AG04450 (cell line): ENCODE results near the gene MUC12. TPM values are rescaled to one million over a fixed set of nuclear protein-coding genes. Genes with fewer than 3 reads are reported as not detected.
"Not testable (repeated sequence)": the region's sequence is repeated elsewhere in the genome, so short reads cannot be mapped to it uniquely, and the experiment has no call there.

Experiments
- CTCF ChIA-PET: fragments of 300-600, 350-600 bp; formaldehyde crosslinking; extraction: SDS; loops from one replicate; lab custom pipeline; 2022; ENCODE audit warnings: antibody characterized with exemption, inconsistent platforms; lab: Charles Lee
- POLR2A ChIA-PET: fragments of 350-600 bp; formaldehyde crosslinking; extraction: SDS; loops from one replicate; lab custom pipeline; 2021; ENCODE audit warnings: antibody characterized with exemption, inconsistent platforms; lab: Yijun Ruan, JAX
- DNase-seq: peaks from one replicate; pipeline ENCODE4 v3.0.0-alpha.2; 2011; ENCODE audit warnings: low read depth, low spot score
- H3K27ac ChIP-seq: one replicate; pipeline ENCODE4 v1.5.1; 2012; ENCODE audit warnings: low read depth, low read length, control low read depth
- H3K27me3 ChIP-seq: one replicate; pipeline ENCODE4 v1.6.0; 2012; ENCODE audit warnings: low read length; ENCODE audit not compliant: control insufficient read depth, insufficient read depth
- H3K4me3 ChIP-seq: 2 replicates; pipeline ENCODE4 v1.5.1; 2011; ENCODE audit warnings: mild to moderate bottlenecking, low read depth, low read length, control low read depth
- H3K9me3 ChIP-seq: 2 replicates; pipeline ENCODE4 v1.5.1; 2012; ENCODE audit warnings: low read length; ENCODE audit not compliant: control insufficient read depth, insufficient read depth
- polyA plus RNA-seq: library from polyadenylated mRNA; depleted of rRNA; stranded (reverse); fragments of >200 nt; gene quantifications from 2 replicates; pipeline ENCODE4 v1.2.3, GENCODE V29; 2011
- TF ChIP-seq, protein P1 (sequence below): IDR thresholded peaks from 2 replicates; pipeline ENCODE4 v1.5.1; 2011; ENCODE audit warnings: low read depth, low read length, control low read depth, inconsistent platforms

MUC12 gene
- polyA plus RNA-seq, 1 experiment = 1.8 TPM

DNA sequence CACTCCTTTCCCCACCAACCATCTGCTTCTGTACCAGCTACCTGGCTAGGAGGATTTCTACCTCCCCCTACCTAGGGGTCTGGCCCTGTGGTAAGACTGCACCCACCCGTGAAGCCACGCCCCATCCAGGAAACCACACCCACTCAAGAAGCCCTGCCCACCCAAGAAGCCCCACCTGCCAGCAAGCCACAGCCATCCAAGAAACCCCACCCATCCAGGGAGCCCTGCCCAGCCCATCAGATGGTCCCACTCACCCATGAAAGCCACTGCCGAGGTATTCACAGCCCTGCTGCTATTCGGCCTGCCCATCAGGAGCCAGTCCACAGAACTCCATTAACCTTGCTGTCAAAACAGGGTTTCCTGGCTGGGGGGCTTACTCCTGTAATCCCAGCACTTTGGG lies 35.6 kb upstream of the MUC12 start:
- H3K4me3 ChIP-seq = no peak overlapping the region
- no peak overlapping the region for H3K27ac ChIP-seq
- no peaks in the 10 kb centered on the region; the same call in 1 of the 2 replicates for H3K9me3 ChIP-seq
- TF ChIP-seq, protein P1, sequence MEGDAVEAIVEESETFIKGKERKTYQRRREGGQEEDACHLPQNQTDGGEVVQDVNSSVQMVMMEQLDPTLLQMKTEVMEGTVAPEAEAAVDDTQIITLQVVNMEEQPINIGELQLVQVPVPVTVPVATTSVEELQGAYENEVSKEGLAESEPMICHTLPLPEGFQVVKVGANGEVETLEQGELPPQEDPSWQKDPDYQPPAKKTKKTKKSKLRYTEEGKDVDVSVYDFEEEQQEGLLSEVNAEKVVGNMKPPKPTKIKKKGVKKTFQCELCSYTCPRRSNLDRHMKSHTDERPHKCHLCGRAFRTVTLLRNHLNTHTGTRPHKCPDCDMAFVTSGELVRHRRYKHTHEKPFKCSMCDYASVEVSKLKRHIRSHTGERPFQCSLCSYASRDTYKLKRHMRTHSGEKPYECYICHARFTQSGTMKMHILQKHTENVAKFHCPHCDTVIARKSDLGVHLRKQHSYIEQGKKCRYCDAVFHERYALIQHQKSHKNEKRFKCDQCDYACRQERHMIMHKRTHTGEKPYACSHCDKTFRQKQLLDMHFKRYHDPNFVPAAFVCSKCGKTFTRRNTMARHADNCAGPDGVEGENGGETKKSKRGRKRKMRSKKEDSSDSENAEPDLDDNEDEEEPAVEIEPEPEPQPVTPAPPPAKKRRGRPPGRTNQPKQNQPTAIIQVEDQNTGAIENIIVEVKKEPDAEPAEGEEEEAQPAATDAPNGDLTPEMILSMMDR = no peak
- ChIA-PET CTCF (no interaction called here), POLR2A (no interaction called here)
- peaks cover 4% of the 10 kb centered on the region for H3K27me3 ChIP-seq
- DNase-seq = no peak

DNA sequence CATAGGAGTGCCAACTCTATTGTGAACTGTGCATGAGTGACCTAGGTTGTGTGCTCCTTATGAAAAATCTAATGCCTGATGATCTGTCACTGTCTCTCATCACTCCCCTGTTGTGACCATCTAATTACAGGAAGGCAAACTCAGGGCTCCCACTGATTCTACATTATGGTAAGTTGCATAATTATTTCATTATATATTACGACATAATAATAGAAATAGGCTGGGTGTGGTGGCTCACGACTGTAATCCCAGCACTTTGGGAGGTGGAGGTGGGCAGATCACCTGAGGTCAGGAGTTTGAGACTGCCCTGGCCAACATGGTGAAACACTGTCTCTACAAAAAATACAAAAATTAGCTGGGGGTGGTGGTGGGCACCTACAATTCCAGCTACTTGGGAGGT lies 34.0 kb upstream of the MUC12 start:
- H3K27me3 ChIP-seq, CTCF ChIA-PET, DNase-seq, H3K27ac ChIP-seq, H3K4me3 ChIP-seq, H3K9me3 ChIP-seq, POLR2A ChIA-PET: not testable (repeated sequence)

DNA sequence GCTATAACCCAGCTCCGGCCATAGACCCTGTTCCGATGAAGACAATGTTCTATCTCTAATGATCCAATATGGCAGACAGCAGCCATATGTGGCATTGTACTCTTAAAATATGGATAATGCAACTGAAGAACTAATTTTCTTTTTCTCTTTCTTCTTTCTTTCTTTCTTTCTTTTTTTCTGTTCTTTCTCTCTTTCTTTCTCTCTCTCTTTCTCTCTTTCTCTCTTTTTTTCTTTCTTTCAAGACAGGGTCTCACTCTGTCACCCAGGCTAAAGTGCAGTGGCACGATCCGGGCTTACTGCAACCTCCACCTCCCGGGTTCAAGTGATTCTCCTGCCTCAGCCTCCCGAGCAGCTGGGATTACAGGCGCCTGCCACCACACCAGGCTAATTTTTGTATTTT lies 33.2 kb upstream of the MUC12 start:
- H3K27ac ChIP-seq, H3K27me3 ChIP-seq, CTCF ChIA-PET, DNase-seq, H3K4me3 ChIP-seq, POLR2A ChIA-PET, H3K9me3 ChIP-seq: not testable (repeated sequence)

DNA sequence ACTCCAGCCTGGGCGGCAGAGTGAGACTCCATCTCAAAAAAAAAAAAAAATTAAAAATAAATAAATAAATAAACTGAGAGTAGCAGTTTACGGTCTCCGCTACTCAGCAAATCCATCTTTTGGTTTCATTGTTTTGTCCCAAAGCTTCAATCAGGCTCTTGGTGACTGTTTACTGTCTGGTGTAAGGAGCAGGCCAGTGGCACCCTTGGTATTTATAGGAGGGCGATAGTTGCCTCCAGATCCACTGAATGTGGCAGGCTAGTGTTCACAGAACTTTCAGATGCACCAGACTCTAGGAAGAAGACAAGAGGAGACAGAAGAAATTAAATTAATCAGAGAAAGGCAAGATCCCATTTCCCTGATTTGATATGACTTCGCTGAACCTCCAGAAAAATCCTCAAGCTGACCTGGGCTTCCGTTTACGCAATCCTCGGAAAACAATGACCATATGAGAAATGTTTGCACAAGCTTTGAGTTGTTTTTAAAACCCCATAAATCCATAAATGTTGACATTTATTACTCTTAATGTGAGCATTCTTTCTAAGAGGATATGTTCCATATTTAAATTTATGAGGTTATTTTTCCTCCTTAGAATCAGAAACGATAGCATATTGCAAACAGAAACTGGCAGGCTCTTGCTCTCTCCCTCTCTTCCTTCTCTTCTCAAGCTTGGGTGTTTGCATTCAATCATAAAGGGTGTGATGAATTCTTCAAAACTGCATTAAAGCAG lies 27.2 kb upstream of the MUC12 start:
- ChIA-PET CTCF (no interaction called here), POLR2A (no interaction called here)
- Histone ChIP-seq H3K27me3 (peaks cover 9% of the 10 kb centered on the region), H3K27ac (no peak overlapping the region), H3K9me3 (0 out of 2 replicates have a peak, but pooled peaks cover 2% of the 10 kb centered on the region), H3K4me3 (no peak overlapping the region)
- DNase-seq = no peak
- TF ChIP-seq, protein P1 = no peak

DNA sequence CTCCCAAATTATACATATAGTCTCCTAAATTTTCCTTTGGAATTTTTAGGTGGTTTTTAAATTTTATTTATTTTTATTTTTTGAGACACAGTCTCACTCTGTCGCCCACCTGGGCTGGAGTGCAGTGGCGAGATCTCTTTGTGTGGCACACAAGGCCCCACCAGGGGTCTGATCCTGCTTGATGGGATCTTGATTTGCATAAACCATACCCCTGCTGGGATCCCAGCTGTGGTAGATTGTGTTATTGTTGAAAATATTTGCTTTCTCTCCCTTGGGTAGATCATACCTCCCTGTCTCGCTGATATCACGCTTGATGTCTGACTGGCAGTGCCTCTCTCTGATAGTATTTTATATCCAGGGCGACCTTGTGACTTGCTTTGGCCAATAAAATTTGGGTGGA lies 25.7 kb upstream of the MUC12 start:
- peaks cover 10% of the 10 kb centered on the region for H3K27me3 ChIP-seq
- TF ChIP-seq, protein P1 = no peak
- CTCF ChIA-PET = no interaction called here
- POLR2A ChIA-PET = no interaction called here
- H3K9me3 ChIP-seq = 0 out of 2 replicates have a peak, but pooled peaks cover 2% of the 10 kb centered on the region
- no peak overlapping the region for H3K4me3 ChIP-seq
- H3K27ac ChIP-seq = no peak overlapping the region
- no peak for DNase-seq

DNA sequence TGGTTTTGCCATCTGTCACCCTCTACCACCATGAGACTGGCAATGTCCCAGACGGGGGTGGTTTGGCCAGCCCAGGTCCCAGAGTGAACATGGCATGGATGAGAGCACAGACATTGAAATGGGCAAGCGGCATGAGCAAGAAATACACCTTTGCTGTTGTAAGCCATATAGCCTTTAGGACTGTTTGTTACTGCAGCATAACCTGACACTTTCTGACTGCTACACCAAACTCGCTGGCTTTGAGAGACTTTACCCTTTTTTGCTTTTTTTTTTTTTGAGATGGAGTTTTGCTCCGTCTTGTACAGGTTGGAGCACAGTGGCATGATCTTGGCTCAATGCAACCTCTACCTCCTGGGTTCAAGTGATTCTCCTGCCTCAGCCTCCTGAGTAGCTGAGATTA lies 25.2 kb upstream of the MUC12 start:
- CTCF ChIA-PET = no interaction called here
- H3K27ac ChIP-seq = no peak overlapping the region
- DNase-seq = no peak
- POLR2A ChIA-PET = no interaction called here
- peaks cover 14% of the 10 kb centered on the region for H3K27me3 ChIP-seq
- TF ChIP-seq, protein P1 = no peak
- no peak overlapping the region for H3K4me3 ChIP-seq
- H3K9me3 ChIP-seq = 0 out of 2 replicates have a peak, but pooled peaks cover 2% of the 10 kb centered on the region
